Cardiac fibroblast (primary cell): ENCODE data around the gene MSMB.
"Not testable (repeated sequence)": the region's sequence is repeated elsewhere in the genome, so short reads cannot be mapped to it uniquely, and the experiment has no call there.

Experiments used
- DNase-seq, 2 donors: peaks; one replicate each; pipeline versions ENCODE4 v3.0.0 to v3.0.0-alpha.2; 2010; ENCODE audit warnings: low read depth in 2 of 2
- H3K4me3 ChIP-seq, 2 donors: replicated peaks in 1 of 2; 1 replicate in 1 of 2; 2 replicates in 1 of 2; pipeline ENCODE4 v1.5.1; 2011; ENCODE audit warnings: low read depth in 2 of 2, low read length in 2 of 2, mild to moderate bottlenecking in 2 of 2, moderate library complexity in 1 of 2
- CTCF ChIP-seq: IDR thresholded peaks from one replicate; pipeline ENCODE4 v1.5.1; 2011; ENCODE audit warnings: low read depth, mild to moderate bottlenecking, low read length, inconsistent platforms

MSMB gene

DNA sequence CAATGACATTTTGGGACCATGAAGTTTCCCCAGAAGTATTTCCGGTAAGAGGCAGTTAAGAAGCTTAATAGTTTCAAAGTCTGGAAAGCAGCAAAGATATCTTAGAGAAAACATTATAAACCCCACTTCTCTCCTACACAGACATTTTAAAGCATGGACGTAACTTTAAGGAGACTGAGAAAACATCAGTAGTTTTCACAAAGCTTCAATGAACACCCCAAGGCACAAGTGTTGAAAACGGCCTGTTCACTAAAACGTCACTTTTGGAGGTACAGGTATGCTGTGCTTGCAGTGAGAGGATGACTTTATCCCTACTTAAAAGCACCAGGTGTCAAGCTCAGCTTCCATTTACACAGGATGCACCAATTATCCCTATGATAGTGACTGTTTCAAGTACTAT is 40.7 kb downstream of the MSMB start:
- no peak for TF ChIP-seq CTCF

DNA sequence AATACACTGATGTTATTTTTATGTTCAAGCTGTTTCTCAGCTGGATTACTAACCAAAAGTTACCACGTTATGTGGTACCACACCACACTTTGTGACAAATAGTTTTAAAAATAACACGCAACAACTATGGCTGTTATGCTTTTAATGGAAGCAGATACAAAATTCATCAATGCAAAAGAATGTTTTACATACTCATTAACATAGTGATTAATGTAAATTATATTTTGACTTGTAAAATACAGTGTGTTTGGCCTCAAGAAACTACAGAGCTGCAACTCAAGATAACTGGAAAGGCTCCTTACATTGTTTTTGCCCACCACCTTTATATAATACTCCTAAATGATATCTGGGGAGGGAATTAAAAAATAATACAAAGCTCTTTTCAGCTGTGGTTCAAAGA is 41.1 kb downstream of the MSMB start:
- no peak for TF ChIP-seq CTCF
- DNase-seq, result no peak
- no peak overlapping the region for H3K4me3 ChIP-seq

More for the DNA sequence above, 40.7 kb downstream of the MSMB start:
- DNase-seq, result no peak
- H3K4me3 ChIP-seq, result no peak overlapping the region

GRCh38 chr10:46002916-46003693 is 43.0 kb downstream of the MSMB start:
- no peak for DNase-seq
- H3K4me3 ChIP-seq, result no peak overlapping the region
- no peak for TF ChIP-seq CTCF

DNA sequence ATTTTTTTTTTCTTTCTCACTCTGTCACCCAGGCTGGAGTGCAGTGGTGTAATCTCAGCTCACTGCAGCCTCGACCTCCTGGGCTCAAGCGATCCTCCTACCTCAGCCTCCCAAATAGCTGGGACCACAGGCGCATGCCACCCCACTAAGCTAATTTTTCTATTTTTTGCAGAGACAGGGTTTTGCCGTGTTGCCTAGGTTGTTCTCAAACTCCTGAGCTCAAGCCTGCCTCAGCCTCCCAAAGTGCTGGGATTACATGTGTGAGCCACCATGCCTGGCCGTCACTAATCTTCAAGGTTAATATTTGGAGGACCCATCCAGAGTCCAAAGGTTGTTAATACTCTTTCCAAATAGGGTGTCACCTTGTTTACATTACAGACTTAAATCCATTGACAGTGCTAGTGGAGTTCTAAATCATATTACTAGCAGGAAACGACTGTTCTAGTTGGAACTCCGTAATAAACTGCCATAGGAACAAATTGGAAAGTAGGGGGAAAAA is 43.8 kb downstream of the MSMB start:
- DNase-seq, H3K4me3 ChIP-seq: not testable (repeated sequence)

GRCh38 chr10:46001187-46001756 is 44.8 kb downstream of the MSMB start:
- no peak overlapping the region for H3K4me3 ChIP-seq
- TF ChIP-seq CTCF, result no peak
- DNase-seq, result no peak

DNA sequence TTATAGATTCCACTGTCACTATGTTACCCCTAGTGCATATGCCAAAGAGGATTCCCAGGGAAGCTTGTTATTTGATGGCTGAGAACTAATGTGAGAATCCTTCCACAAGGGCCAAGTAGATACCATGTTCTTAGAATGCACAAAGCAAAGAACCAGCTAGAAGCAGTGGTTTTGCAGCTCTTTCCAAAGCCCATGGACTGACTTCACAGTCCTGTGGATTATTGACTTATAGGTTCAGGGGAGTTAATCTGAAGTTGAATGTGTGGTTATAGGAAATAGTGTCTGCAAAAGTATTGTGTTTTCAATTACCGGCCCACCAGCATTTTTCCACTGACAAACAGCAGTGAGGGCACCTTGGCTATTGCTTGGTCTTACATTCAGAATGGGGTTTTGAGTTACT is 45.5 kb downstream of the MSMB start:
- TF ChIP-seq CTCF, result no peak
- H3K4me3 ChIP-seq, result no peak overlapping the region
- no peak for DNase-seq

DNA sequence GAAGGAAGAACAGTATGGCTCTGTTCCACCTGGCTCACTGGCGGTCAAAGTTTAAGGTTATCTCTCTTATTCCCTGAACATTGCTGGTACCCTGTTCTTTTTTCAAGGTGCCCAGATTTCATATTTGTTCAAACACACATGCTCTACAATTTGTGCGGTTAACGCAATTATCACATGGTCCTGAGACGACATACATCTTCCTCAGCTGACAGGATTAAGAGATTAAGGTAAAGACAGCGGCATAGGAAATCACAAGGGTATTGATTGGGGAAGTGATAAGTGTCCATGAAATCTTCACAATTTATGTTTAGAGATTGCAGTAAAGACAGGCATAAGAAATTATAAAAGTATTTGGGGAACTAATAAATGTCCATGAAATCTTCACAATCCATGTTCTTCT is 46.1 kb downstream of the MSMB start:
- H3K4me3 ChIP-seq, DNase-seq: not testable (repeated sequence)
